NCI-H2196 (cell line): ENCODE measurements around the gene OR6J1.
"Not testable (repeated sequence)": the region's sequence is repeated elsewhere in the genome, so short reads cannot be mapped to it uniquely, and the experiment has no call there.

Source experiments
- DNase-seq: peaks from one replicate; lab custom pipeline; 2025; ENCODE audit not compliant: unreplicated experiment; lab: John Stamatoyannopoulos, UW

OR6J1 gene

DNA sequence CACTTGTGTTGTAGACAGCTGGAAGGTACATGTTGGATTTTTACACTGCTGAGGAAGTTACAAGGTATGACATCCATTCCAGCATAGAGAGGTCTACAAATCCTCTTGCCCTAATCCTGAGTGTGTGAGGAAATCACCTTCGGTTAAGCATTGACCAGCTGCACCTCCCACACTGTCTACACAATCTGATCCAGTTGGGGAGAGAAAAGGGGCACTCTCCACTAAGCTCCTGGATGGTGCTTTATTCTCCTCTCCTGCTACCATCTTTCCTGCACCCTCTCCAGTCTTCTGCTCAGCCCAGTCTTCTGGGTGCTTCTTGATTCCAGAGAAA, at the start of gene OR6J1:
Gene OR6J1 (minus strand): TSS at position 48 of the 331 bp plus-strand sequence. CDS start 9,541 bp downstream, outside the sequence.
- DNase-seq, result no peak

GRCh38 chr14:22692194-22692593, 48.0 kb upstream of the OR6J1 start:
- DNase-seq, result no peak

- no peak for DNase-seq
Measured at GRCh38 chr14:22691171-22691570, 47.0 kb upstream of the OR6J1 start.

- no peak for DNase-seq
Measured at GRCh38 chr14:22689199-22689598, 45.0 kb upstream of the OR6J1 start.

DNA sequence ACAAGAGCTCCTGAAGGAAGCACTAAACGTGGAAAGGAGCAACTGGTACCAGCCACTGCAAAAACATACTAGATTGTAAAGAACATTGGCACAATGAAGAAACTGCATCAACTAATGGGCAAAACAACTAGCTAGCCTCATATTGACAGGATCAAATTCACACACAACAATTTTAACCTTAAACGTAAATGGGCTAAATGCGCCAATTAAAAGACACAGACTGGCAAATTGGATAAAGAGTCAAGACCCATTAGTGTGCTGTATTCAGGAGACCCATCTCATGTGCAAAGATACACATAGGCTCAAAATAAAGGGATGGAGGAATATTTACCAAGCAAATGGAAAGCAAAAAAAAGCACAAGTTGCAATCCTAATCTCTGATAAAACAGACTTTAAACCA, 43.8 kb upstream of the OR6J1 start:
- DNase-seq, result not testable (repeated sequence)

DNA sequence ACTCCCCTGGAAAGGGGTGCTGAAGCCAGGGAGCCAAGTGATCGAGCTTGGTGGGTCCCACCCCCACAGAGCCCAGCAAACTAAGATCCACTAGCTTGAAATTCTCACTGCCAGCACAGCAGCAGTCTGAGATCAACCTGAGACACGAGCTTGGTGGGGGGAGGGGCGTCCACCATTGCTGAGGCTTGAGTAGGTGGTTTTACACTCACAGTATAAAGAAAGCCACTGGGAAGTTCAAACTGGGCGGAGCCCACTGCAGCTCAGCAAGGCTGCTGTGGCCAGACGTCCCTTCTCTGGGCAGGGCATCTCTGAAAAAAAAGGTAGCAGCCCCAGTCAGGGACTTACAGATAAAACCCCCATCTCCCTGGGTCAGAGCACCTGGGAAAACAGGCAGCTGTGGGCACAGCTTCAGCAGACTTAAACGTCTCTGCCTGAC, 42.0 kb upstream of the OR6J1 start:
- not testable (repeated sequence) for DNase-seq

DNA sequence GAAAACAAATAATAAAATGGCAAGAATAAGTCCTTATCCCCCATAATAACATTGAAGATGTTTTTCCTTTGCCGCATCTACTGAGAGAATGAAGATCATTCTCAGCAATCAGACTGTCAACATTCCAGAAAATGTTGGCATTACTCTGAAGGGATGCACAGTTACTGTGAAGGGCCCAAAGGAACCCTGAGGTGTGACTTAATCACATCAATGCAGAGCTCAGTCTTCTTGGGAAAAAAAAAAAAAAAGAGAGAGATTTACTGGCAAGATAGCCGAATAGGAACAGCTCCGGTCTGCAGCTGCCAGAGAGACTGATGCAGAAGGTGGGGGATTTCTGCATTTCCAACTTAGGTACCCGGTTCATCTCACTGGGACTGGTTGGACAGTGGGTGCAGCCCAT, 41.3 kb upstream of the OR6J1 start:
- no peak for DNase-seq

- DNase-seq, result not testable (repeated sequence)
Measured at GRCh38 chr14:22683428-22683827, 39.3 kb upstream of the OR6J1 start.

- DNase-seq, result no peak
Measured at GRCh38 chr14:22678221-22678620, 34.1 kb upstream of the OR6J1 start.

GRCh38 chr14:22677551-22677950, 33.4 kb upstream of the OR6J1 start:
- not testable (repeated sequence) for DNase-seq

DNA sequence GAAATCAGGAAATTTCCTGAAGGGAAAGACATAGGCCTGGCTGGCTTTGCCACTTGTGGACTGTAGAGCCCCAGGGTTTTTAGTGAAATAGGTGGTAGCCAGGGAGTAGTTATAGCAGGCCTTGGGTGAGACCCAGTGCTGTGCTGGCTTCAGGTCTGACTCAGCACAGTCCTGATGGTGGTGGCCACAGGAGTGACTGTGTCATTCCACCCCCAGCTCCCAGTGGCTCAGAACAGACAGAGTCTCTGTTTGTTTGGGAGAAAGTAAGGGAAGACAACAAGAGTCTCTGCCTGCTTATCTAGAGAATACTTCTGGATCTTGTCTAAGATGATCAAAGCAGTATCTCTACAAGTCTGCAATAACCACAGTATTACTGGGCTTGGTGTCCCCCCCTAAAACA, 27.5 kb upstream of the OR6J1 start:
- DNase-seq, result no peak

GRCh38 chr14:22668863-22669262, 24.7 kb upstream of the OR6J1 start:
- no peak for DNase-seq

DNA sequence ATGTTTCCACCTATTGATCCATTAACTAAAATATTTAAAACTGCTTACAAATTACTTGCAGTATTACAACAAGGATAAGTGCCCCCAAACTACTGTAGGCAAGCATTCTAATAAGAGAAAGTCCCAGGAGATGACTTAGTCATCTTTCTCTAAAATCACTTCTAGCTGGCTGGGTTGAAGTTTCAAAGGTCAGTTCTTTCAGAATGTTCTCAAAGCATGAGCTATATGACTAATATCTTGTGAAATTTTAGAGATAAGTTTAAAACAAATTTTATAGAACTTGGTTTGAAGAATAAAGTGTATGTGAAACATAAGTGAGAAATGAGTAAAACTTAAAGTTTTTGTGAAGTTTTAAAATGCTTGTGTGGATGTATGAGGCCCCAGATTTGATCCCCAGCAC, 24.3 kb upstream of the OR6J1 start:
- DNase-seq, result no peak

DNA sequence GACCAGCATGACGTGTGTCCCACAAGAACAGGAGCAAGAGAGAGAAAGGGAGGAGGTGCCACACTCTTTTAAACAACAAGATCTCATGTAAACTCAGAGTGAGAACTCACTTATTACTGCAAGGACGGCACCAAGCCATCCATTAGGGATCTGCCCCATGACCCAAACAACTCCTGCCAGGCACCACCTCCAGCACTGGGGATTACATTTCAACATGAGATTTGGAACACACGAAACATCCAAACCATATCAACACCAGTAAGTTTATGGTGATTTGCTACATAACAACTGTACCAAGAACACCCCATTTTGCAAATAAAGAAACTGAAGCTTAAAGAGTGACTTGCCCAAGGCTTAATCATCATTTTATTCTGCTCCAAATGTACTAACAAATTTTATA, 23.7 kb upstream of the OR6J1 start:
- DNase-seq, result no peak

- DNase-seq, result no peak
Measured at GRCh38 chr14:22666203-22666893, 22.2 kb upstream of the OR6J1 start.

DNA sequence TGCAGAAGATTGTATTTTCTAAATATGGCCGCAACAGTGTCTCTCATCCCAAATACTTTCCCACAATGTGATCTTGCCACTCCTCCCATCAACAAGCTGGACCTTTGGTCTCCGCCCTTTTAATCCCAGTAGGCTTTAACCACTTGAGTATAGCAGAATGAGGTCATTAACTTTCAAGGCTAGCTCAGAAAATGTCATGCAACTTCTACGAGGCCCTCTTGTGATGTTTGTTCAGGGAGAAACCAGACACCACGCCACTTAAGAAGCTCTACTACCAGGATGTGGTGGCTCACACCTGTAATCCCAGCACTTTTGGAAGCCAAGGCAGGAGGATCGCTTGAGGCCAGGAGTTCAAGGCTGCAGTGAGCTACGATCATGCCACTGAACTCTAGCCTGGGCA, 20.1 kb upstream of the OR6J1 start:
- DNase-seq, result peak; percentile 19

DNA sequence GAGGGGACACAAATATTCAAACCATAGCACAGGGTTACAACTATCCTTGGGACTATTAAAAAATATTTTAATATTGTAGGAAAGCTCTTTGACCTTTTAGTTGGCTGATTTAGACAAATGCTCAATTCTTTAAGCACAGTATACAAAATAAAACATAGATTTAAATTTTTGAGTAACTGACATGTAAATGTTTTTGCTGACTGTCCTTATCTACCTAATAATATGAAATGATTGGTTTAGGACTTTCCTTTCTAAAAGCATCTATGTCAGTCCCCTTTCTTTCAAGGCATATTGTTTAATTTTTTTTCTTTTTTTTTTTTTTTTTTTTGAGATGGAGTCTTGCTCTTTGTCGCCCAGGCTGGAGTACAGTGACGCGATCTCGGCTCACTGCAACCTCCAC, 16.5 kb upstream of the OR6J1 start:
- DNase-seq, result no peak

GRCh38 chr14:22658946-22659345, 14.8 kb upstream of the OR6J1 start:
- DNase-seq, result no peak

DNA sequence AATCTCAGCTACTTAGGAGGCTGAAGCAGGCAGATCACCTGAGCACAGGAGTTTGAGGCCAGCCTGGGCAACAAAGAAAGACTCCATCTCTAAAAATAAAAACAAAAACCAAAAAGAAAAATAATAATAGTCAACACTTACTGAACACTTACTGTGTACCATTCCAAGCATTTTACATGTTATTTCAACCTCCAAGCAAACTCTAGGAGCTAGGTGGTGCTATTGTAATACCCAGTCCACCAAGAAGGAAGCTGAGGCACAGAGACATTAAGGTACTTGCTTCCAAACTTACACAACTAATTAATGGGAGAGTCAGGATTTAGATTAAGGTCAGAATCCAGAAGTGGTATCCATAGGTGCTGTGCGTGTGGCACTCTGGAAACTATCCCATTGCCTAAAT, 13.7 kb upstream of the OR6J1 start:
- no peak for DNase-seq

DNA sequence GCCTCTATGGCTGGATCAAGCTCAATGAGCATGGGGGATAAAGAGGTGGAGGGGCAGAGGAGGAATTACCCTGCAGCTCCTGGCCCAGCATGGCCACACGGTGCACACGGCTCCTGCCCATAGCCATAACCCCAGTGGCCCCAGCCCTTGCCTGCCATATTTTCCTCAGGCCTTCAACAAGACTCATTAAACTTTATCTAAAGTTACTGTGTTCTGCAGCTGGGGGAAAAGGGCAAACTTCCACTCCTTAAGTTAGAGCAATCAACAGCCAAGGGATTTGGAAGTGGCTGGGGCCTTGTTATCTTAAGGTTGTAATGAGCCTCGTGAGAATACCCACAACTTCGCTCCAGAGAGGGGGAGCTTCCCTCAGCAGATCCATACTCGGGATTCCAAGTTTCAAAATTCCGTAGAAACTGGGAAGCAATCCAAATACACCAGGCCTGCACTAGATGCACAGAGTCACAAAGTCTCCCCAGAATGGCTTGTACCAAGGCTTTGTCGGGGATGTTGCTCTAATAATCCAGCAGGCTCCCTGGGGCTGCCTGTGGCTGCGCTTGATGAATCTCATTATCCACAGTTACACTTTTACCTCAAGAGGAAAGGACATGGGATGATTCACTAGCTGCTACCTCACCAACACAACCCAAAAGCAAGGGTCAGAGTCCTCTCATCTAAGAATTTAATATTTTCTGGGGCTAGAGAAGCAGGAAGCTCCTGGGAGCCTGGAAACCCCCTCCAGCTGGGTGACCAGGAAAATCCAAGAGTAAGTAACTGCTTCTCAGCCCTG, 13.0 kb upstream of the OR6J1 start:
- no peak for DNase-seq

DNA sequence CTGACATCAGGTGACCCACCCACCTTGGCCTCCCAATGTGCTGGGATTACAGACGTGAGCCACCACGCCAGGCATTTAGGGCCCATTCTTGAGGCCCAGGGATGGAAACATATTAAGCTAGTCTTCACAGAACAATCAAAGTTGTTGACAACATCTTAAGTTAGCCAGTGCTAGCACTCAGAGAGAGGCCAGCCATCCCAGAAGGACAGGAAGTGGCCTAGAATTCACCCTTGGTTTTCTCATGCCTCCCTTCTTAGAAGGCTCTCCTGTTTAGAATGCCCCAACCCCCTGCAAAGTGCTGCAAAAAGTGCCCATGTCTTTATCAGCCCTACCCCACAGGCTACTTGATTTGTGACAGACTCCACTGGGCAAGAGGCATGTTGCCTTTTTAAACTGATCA, 12.1 kb upstream of the OR6J1 start:
- DNase-seq, result no peak

DNA sequence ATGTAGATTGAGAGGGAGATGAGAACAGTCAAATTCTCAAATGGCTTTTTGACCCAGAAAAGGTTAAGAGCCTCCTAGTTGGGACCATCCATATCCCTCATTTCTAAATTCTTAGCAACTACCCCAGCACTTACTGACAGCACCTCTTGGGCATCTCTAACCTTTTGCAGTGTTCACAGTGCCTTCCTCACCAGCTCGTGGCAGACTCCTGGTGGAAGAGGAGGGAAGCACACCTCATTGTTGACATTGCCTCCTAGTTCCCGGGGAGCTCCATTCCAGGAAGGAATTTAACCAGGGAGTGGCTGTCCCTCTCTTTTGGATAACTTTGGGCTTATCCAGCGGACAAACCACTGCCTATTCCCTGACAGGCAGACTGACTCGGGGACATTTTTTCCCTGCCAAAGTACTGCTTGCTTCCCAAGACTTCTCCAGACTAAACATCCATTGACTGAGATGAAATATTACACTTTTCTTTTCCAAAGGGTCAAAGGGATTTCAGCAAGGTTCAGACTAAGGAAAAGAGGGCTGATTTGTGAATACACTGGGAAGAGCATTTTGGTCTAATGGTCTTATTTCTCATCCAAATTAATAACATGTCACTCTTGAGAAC, 9.0 kb upstream of the OR6J1 start:
- peak; percentile 41 for DNase-seq
